ENCODE results near the gene LUC7L.

DNA sequence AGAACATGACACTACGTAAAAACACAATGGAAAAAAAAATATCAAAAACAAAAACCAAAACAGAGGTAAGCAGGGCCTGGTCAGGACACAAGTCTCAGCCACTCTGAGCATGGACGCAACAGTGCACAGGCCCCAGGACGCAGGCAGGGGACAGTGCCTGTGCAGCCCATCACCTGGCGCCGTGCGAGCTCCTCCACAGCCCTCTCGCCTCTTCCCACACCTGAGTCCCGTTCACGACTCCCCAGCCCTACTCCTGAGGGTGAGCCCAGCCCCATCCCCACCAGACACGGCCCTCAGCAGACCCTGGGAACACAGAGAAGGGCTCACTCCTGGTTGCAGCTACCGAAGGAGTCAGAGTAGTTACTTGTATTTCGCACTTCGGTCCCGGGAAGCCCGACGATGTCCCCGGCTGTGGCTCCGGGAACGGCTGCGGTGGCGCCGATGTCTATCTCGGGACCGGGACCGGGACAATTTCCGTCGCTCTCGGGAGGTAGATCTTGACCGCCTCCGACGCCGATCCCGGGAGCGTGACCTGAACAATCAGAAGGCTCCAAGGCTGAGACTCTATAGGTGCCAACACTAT lies 39.6 kb downstream of the LUC7L start:
- TF ChIP-seq POLR2AphosphoS5 (IDR thresholded peaks at IDR 0.05; ENCODE audit: borderline replicate concordance, low read depth, low read length) (no peak), EZH2 (IDR thresholded peaks at IDR 0.05) (no peak), FOXP2 (optimal IDR thresholded peaks at IDR 0.05; ENCODE audit: control extremely low read depth, extremely low read length, insufficient read depth) (no peak)

Measured in SK-N-MC (cell line).